Keratinocyte (primary cell): ENCODE results near the gene JAM3. TPM values are rescaled to one million over a fixed set of nuclear protein-coding genes. Genes with fewer than 3 reads are reported as not detected.
A peak's percentile ranks its signal among the peaks of the same experiment; 100 is the strongest.

Experiments used
- DNase-seq: peaks from one replicate; pipeline ENCODE4 v3.0.0-alpha.2; 2011; ENCODE audit warnings: low read depth, missing footprints, low spot score
- FAIRE-seq: peaks from 2 replicates; lab custom pipeline; 2011; peaks lifted over from hg19 to GRCh38; lab: Jason Lieb, UNC
- H2AFZ ChIP-seq: 2 replicates; pipeline ENCODE4 v1.6.0; 2012; ENCODE audit warnings: low read length, control low read depth, inconsistent platforms; ENCODE audit not compliant: control insufficient read depth
- H3K27ac ChIP-seq: 2 replicates; pipeline ENCODE4 v1.5.1; 2011; ENCODE audit warnings: low read length; ENCODE audit not compliant: control insufficient read depth, insufficient read depth
- H3K27me3 ChIP-seq: 3 replicates; pipeline ENCODE4 v1.6.0; 2011; ENCODE audit warnings: low read length; ENCODE audit not compliant: control insufficient read depth, insufficient read depth; ENCODE audit errors: extremely low read depth
- H3K36me3 ChIP-seq, 2 experiments: 2 replicates in 1 of 2; 3 replicates in 1 of 2; pipeline ENCODE4 v1.5.1; 2011; ENCODE audit warnings: low read length in 2 of 2, mild to moderate bottlenecking in 1 of 2; ENCODE audit not compliant: control insufficient read depth in 2 of 2, insufficient read depth in 2 of 2; ENCODE audit errors: extremely low read depth in 1 of 2
- H3K4me1 ChIP-seq: 3 replicates; pipeline ENCODE4 v1.5.1; 2011; ENCODE audit warnings: low read length; ENCODE audit not compliant: control insufficient read depth, insufficient read depth; ENCODE audit errors: extremely low read depth
- H3K4me2 ChIP-seq: 3 replicates; pipeline ENCODE4 v1.6.0; 2011; ENCODE audit warnings: low read depth, low read length; ENCODE audit not compliant: control insufficient read depth, insufficient read depth; ENCODE audit errors: extremely low read depth
- H3K4me3 ChIP-seq, 3 experiments: fragments of 200-600 bp in 1 of 3; sonication (generic) in 1 of 3; 2 replicates in 2 of 3; 3 replicates in 1 of 3; pipeline ENCODE4 v1.5.1; 2011 to 2016; ENCODE audit warnings: low read length in 3 of 3, mild to moderate bottlenecking in 3 of 3, control low read depth in 2 of 3, inconsistent platforms in 1 of 3, low read depth in 1 of 3, mixed read lengths in 1 of 3, mixed run types in 1 of 3, moderate library complexity in 1 of 3; ENCODE audit not compliant: control insufficient read depth in 2 of 3, insufficient read depth in 2 of 3; ENCODE audit errors: extremely low read depth in 1 of 3
- H3K79me2 ChIP-seq: 2 replicates; pipeline ENCODE4 v1.6.0; 2012; ENCODE audit warnings: low read length; ENCODE audit not compliant: control insufficient read depth, insufficient read depth
- H3K9ac ChIP-seq: 3 replicates; pipeline ENCODE4 v1.6.0; 2011; ENCODE audit warnings: low read length; ENCODE audit not compliant: control insufficient read depth, insufficient read depth; ENCODE audit errors: extremely low read depth
- H3K9me1 ChIP-seq: 3 replicates; pipeline ENCODE4 v1.6.0; 2011; ENCODE audit warnings: low read length; ENCODE audit not compliant: control insufficient read depth, insufficient read depth; ENCODE audit errors: extremely low read depth
- H3K9me3 ChIP-seq: 2 replicates; pipeline ENCODE4 v1.5.1; 2012; ENCODE audit warnings: low read depth, low read length; ENCODE audit not compliant: control insufficient read depth
- H4K20me1 ChIP-seq: 3 replicates; pipeline ENCODE4 v1.6.0; 2011; ENCODE audit warnings: low read length; ENCODE audit not compliant: control insufficient read depth, insufficient read depth; ENCODE audit errors: extremely low read depth
- EZH2 ChIP-seq: IDR thresholded peaks from one replicate; pipeline ENCODE4 v1.6.1; 2012; ENCODE audit warnings: inconsistent platforms, mild to moderate bottlenecking, low read length, moderate library complexity
- dilution Hi-C: fragments of 300-500 bp; cut with MboI; formaldehyde crosslinking; loops from one replicate; pipeline ENCODE4 v1.7.0; 2020; ENCODE audit warnings: low sequenced_read_pairs; ENCODE audit not compliant: extremely low pct_ligation_motif_present
- polyA plus RNA-seq, 5 experiments: library from polyadenylated mRNA; depleted of rRNA in 3 of 5; stranded (reverse) in 3 of 5; stranded (forward) in 1 of 5; unstranded in 1 of 5; fragments of >200 nt; gene quantifications; 1 replicate in 1 of 5; 2 replicates in 3 of 5; 3 replicates in 1 of 5; pipeline versions ENCODE4 v1.2.1 to v1.2.3, GENCODE V29; 2011 to 2012; ENCODE audit warnings: missing spikeins in 2 of 5, low read depth in 1 of 5, low replicate concordance in 1 of 5
- TF ChIP-seq, protein P1 (sequence below), 3 experiments: IDR thresholded peaks in 1 of 3; conservative IDR thresholded peaks in 1 of 3; optimal IDR thresholded peaks in 1 of 3; 2 replicates in 2 of 3; 3 replicates in 1 of 3; pipeline versions ENCODE3 to v1.5.1; 2011; ENCODE audit warnings: low read length in 3 of 3, mild to moderate bottlenecking in 3 of 3, moderate library complexity in 2 of 3, control low read depth in 1 of 3, inconsistent platforms in 1 of 3; ENCODE audit not compliant: insufficient read depth in 2 of 3; ENCODE audit errors: extremely low read depth in 1 of 3

JAM3 gene
- polyA plus RNA-seq, 1 donor (not counting 4 experiments of a cell fraction or from before 2014, with no cell fraction given): 11.4 TPM

- Histone ChIP-seq H2AFZ (peak overlapping the region; percentile 14), H3K27ac (no peak overlapping the region), H3K36me3 (no peaks in the 10 kb centered on the region), H3K4me3 (no peak overlapping the region), H3K79me2 (no peaks in the 10 kb centered on the region), H3K27me3 (no peaks in the 10 kb centered on the region), H3K9me3 (no peaks in the 10 kb centered on the region), H3K9me1 (no peaks in the 10 kb centered on the region), H3K4me1 (peaks cover 44% of the 10 kb centered on the region), H3K9ac (no peak overlapping the region), H4K20me1 (no peaks in the 10 kb centered on the region), H3K4me2 (peak overlapping the region; percentile 43)
- DNase-seq (no peak), FAIRE-seq (no peak)
- TF ChIP-seq EZH2: no peak
- TF ChIP-seq, protein P1, sequence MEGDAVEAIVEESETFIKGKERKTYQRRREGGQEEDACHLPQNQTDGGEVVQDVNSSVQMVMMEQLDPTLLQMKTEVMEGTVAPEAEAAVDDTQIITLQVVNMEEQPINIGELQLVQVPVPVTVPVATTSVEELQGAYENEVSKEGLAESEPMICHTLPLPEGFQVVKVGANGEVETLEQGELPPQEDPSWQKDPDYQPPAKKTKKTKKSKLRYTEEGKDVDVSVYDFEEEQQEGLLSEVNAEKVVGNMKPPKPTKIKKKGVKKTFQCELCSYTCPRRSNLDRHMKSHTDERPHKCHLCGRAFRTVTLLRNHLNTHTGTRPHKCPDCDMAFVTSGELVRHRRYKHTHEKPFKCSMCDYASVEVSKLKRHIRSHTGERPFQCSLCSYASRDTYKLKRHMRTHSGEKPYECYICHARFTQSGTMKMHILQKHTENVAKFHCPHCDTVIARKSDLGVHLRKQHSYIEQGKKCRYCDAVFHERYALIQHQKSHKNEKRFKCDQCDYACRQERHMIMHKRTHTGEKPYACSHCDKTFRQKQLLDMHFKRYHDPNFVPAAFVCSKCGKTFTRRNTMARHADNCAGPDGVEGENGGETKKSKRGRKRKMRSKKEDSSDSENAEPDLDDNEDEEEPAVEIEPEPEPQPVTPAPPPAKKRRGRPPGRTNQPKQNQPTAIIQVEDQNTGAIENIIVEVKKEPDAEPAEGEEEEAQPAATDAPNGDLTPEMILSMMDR (optimal IDR thresholded peaks at IDR 0.05 in 1 of 3, IDR thresholded peaks at IDR 0.05 in 1 of 3, conservative IDR thresholded peaks at IDR 0.05 in 1 of 3; ENCODE audit: extremely low read depth in 1 of 3, insufficient read depth in 2 of 3, low read length in 3 of 3): no peak
- dilution Hi-C loops: no loop called here
Observed at GRCh38 chr11:134032501-134033091, 36.3 kb upstream of the JAM3 start.

GRCh38 chr11:134033276-134033675 lies 35.6 kb upstream of the JAM3 start:
- H3K36me3 ChIP-seq: no peaks in the 10 kb centered on the region
- DNase-seq (no peak), FAIRE-seq (no peak)
- no peaks in the 10 kb centered on the region for H4K20me1 ChIP-seq
- TF ChIP-seq, protein P1 (optimal IDR thresholded peaks at IDR 0.05 in 1 of 3, IDR thresholded peaks at IDR 0.05 in 1 of 3, conservative IDR thresholded peaks at IDR 0.05 in 1 of 3; ENCODE audit: extremely low read depth in 1 of 3, insufficient read depth in 2 of 3, low read length in 3 of 3): no peak
- TF ChIP-seq EZH2: no peak
- no peak overlapping the region for H2AFZ ChIP-seq
- peaks cover 50% of the 10 kb centered on the region for H3K4me1 ChIP-seq
- H3K9me3 ChIP-seq: no peaks in the 10 kb centered on the region
- peak overlapping the region; percentile 81 for H3K4me2 ChIP-seq
- no peaks in the 10 kb centered on the region for H3K9me1 ChIP-seq
- no peak overlapping the region for H3K9ac ChIP-seq
- H3K27ac ChIP-seq: no peak overlapping the region
- no peaks in the 10 kb centered on the region for H3K79me2 ChIP-seq
- H3K27me3 ChIP-seq: no peaks in the 10 kb centered on the region
- H3K4me3 ChIP-seq: no peak overlapping the region
- dilution Hi-C loops: no loop called here
